CMK (cell line): ENCODE measurements around the gene HRH1.
"Not testable (repeated sequence)": the region's sequence is repeated elsewhere in the genome, so short reads cannot be mapped to it uniquely, and the experiment has no call there.

Experiments used
- DNase-seq: peaks from one replicate; pipeline ENCODE4 v3.0.0-alpha.2; 2010; ENCODE audit warnings: low read depth

Gene HRH1

GRCh38 chr3:11172096-11172690 is 17.9 kb downstream of the HRH1 start:
- no peak for DNase-seq

DNA sequence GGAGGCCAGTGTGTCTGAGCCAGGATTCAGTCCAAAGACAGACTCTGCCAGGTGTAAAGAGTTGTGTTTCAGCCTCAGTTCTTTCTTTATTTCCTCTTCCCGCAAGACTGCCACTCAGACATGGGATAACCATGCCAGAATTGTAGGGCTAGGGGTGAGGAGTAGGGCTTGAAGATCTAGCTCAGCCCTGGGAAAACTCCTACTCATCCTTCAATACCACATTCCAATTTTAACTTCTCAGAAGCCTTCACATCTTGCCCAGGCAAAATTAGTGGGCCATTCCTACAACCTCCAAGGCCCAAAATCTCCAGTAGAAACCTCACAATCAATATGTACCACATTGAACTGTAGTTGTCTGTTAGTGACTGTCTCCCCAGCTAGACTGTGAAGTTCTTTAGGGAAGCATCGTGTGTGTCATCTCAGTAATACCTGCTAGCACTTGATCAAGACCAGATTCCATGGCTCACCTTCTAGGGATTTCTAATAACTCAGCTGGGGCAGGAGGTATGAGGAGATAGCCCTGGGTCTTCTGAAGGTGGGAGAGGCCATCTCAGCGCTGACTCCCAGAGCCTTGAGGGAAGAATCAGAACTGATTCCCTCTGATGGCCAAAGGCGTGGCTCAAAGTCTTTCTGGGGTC is 19.7 kb downstream of the HRH1 start:
- no peak for DNase-seq

DNA sequence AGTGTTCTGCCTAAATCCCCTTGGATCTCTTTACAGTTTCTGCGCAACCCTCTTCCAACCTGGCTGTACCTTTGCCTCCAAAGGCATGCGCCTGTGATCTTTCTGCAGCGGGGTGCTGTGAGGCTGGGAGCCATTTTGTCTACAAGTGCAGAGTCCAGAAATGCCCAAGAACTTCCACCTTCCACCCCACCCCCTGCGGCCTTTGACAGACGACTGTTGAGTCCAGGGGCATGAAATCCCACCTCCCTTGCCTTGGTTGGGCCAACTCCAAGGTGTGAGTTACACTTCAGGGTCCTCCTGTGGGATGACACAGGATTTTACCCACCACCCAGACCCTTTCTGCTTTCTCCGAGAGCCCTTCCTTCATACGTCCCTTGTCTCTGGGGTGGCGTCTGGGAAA is 24.1 kb downstream of the HRH1 start:
- no peak for DNase-seq

GRCh38 chr3:11184328-11184969 is 30.2 kb downstream of the HRH1 start:
- not testable (repeated sequence) for DNase-seq

GRCh38 chr3:11185144-11185543 is 30.9 kb downstream of the HRH1 start:
- DNase-seq = no peak

DNA sequence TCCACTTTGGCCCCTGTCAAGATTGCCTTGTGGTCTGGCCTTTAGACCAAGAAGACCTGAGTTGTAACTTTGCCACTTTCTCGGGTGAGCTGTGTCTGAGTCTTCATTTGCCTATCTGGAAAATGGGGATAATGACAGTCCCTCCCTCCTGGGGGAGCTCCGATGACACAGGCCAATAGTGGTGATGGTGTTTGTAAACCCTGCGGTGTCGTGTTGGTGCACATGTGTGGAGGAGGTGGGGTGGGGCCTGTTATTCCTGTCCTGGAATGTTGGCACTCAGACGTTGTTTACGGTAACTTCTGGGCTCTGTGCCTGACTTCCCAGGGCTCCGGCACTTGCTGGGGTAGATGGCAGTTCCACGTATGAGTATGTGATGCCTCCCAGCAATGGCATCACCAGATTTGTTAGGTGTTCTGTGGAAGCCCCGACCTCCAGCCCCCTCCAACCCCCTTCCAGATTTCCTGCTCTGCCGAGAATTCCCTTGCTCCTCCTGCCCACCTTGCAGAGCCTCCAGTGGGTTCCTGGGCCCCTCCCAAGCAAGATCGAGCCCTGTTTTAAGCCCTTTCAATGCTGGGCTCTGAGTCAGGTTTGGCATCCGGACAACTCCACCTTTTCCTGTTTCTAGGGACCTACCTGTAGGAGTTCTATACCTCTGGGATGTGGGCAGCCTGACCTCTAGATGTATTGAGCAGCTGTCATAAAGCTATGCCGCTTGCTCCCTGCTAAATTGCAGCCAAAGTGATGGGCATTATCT is 31.4 kb downstream of the HRH1 start:
- no peak for DNase-seq

- no peak for DNase-seq
Measured at GRCh38 chr3:11186318-11186692, 32.0 kb downstream of the HRH1 start.

DNA sequence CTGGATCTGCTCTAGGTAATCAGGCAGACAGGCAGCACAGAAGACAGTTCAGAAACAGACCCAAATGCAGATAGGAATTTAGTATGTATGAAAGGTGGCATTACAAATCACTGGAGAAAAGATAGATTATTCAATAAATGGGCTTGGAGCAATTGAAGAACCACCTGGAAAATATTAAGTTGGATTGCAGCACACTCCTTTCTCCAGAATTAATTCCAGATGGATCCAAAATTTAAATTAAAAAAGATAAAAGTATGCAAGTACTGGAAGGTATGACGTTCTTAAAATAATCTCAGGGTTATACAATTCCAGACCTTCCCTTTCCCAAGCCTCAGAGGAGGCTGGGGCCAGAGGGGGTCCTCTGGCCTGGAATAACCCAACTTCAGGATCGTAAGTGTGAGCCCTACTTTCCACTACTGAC is 32.5 kb downstream of the HRH1 start:
- DNase-seq = no peak

GRCh38 chr3:11187681-11188080 is 33.4 kb downstream of the HRH1 start:
- DNase-seq = no peak

DNA sequence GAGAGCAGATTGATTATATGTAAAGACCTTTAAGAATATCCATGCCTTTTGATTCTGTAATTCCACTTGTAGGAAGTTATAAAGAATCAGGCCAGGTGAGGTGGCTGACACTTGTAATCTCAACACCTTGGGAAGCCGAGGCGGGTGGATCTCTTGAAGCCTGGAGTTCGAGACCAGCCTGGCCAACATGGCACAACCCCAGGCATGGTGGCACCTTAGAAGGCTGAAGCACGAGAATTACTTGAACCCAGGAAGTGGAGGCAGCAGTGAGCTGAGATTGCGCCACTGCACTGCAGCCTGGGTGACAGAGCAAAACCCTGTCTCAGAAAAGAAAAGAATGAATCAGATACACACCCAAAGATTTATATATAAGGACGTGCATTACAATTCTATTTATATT is 33.9 kb downstream of the HRH1 start:
- DNase-seq = no peak

- DNase-seq = no peak
Measured at GRCh38 chr3:11195201-11195600, 40.9 kb downstream of the HRH1 start.

DNA sequence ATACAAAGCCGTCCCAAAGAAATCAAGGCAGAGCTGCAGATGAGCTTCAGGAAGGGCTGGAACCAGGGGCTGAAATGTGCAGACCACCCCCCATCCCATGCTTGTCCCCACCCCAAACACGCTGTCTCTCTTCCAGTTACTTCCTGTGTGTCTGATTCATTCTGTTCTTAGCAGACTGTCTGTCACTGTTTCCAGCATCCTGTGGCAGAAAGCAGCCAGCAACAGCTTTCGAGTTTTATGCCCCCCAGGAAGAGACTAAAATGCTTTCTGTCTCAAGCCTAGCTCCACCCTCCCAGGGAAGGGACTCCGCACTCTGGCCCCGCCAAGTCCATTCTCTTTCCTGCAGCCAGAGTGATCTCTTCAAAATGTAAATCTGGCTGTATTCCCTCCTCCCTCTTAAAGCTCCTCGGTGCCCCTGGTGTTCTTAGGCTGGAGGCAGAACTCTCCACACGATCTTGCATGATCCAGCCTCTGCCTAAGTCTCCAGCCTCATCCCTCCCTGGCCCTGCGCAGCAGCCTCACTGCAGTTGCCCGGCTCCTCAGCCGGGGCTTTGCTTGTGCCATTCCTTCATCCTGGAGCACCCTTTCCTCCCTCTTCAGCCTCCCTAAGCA is 41.5 kb downstream of the HRH1 start:
- no peak for DNase-seq

DNA sequence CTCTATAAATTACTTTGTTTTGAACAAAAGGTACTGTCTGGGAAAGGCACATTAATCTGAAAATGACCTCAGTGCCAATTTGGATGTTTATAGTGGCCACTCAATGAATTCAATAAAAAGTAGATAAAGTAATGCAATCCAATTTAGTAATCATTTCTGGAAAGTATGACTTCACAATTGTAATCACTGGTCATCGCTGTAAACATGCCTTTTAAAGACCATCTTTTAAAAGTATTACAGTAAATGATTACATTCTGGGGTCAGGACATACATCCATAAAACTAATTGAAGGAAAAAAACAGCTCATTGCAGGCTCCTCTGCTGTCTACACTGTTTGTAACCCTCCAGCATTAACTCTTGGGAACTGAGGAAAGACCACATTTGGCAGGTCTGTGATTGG is 43.2 kb downstream of the HRH1 start:
- no peak for DNase-seq

DNA sequence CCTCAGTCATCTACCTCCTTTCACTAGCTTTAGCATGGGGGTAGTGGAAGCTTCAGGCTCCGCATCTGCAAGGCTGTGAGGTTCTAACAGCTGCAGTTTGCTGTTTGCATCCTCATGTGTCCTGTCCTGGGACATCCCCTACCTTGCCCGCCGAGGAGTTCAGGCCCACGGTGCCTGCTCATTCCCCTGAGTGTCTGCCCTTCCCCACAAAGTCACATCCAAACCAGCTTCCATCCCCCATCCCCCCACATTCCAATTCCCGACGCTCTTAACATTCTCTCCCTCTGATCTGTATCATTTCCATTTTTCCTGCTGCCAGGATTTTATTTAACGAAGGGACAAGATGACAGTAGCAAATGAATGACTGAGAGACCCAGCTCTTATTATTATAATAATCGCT is 43.8 kb downstream of the HRH1 start:
- no peak for DNase-seq

DNA sequence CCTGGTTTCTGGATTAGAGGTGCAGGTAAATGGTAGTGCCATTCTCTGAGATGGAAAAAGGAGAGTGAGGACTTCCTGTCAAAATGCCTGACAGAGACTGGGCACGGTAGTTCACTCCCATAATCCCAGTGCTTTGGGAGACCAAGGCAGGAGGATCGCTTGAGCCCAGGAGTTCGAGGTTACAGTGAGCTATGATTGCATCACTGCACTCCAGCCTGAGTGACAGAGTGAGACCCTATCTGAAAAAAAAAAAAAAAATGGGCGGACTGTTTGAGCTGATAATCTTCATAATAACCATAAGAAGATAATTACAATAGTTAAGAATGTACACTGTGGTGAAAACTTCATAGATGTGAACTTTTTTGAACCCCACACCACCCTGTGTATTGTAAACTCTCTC is 44.2 kb downstream of the HRH1 start:
- DNase-seq = no peak

GRCh38 chr3:11199902-11200845 is 45.9 kb downstream of the HRH1 start:
- no peak for DNase-seq

DNA sequence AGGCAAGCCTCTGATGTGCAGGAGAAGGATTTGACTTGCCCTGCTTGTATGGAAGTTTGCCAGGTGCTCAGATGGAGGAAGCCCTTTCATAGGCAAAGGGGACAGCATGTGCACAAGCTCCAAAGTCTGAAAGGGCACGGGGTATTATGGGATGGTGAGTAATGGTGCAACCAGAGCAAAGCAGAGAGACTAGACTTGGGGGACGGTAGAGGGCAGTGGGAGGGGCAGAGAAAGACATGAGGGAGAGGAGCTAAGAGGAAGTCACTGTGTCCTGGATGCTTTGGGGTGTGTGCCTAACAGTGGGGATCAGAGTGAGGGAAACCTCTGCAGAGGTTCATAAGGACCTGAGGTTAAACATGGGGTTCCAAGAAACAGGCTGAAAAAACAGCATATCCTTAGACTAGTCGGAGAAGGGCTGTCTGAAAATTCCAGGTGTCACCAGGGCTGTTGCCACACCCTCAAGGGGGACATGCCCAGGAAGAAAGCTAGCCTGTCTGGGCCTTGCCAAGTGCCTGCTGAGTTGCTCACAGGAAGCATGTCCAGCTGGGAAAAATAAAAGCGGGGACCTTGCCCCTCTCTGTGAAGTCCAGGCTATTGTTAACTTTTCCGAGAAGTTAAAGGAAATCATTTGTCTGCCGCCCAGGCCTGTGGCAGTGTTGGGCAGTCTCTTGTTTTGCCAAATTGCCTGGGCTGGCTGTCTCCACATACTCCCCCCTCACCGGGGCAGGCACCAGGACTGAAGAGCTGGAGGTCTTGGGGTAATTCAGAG is 47.1 kb downstream of the HRH1 start:
- no peak for DNase-seq

GRCh38 chr3:11203961-11204360 is 49.7 kb downstream of the HRH1 start:
- DNase-seq = no peak

DNA sequence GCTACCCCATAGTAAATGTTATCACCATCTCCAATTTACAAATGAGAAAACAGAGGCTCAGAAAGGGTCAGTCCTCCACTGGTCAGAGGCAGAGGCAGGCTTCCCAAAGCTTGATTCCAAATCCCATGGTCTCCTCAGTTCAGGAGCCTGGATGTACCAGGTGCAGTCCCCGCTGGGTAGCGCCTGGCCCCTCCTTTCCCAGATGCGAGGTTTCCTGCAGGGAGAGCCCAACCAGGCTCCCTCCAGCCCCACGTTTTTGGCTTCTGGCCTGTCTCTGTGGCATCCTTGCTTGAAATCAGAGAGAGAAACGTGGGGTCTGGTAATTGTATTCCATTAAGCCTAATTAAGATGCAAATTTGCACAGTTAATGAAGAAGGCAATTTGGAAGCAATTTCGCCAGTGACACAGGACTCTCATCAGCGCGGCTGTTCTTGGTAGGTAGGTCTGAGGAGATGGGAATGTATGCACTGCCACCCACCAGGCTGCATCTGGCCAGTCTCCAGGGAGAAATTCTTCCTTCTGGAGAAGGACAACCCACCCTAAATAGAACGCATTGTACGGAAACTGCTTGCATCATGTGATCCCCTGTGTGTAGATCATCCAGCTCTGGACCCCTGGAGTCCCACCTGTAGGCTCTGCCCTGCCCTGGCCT is 50.5 kb downstream of the HRH1 start:
- DNase-seq = no peak

- DNase-seq = not testable (repeated sequence)
Measured at GRCh38 chr3:11205881-11206280, 51.6 kb downstream of the HRH1 start.
